Loucy (cell line): ENCODE measurements around the gene GLIPR2.
A peak's percentile ranks its signal among the peaks of the same experiment; 100 is the strongest.

ENCODE experiments used
- H2AFZ ChIP-seq: fragments of 200-600 bp; sonication (generic); 2 replicates; pipeline ENCODE4 v1.6.0; 2016; ENCODE audit warnings: antibody characterized with exemption, mild to moderate bottlenecking, low read length, moderate library complexity
- H3F3A ChIP-seq: fragments of 200-600 bp; 2 replicates; pipeline ENCODE4 v1.6.0; 2016; ENCODE audit warnings: antibody characterized with exemption, low read depth, mild to moderate bottlenecking
- H3K27me3 ChIP-seq: fragments of 200-600 bp; sonication (generic); 2 replicates; pipeline ENCODE4 v1.6.1; 2014; ENCODE audit warnings: low read length, mild to moderate bottlenecking; ENCODE audit not compliant: insufficient read depth, poor library complexity, severe bottlenecking
- H3K36me3 ChIP-seq: fragments of 200-600 bp; sonication (generic); 2 replicates; pipeline ENCODE4 v1.6.1; 2016; ENCODE audit warnings: low read length; ENCODE audit not compliant: insufficient read depth
- H3K4me1 ChIP-seq: fragments of 200-600 bp; sonication (generic); 2 replicates; pipeline ENCODE4 v1.5.1; 2014; ENCODE audit warnings: low read length, mild to moderate bottlenecking; ENCODE audit not compliant: insufficient read depth, poor library complexity, severe bottlenecking
- H3K4me2 ChIP-seq: fragments of 200-600 bp; sonication (generic); 2 replicates; pipeline ENCODE4 v1.6.0; 2014; ENCODE audit warnings: antibody characterized with exemption, low read length, low read depth, mild to moderate bottlenecking; ENCODE audit not compliant: poor library complexity, severe bottlenecking
- H3K4me3 ChIP-seq: fragments of 200-600 bp; sonication (generic); 2 replicates; pipeline ENCODE4 v1.5.1; 2014; ENCODE audit warnings: low read length, mild to moderate bottlenecking, mixed read lengths; ENCODE audit not compliant: poor library complexity, severe bottlenecking
- H3K79me2 ChIP-seq: fragments of 200-600 bp; sonication (generic); 2 replicates; pipeline ENCODE4 v1.6.1; 2014; ENCODE audit warnings: low read length; ENCODE audit not compliant: insufficient read depth
- H3K9ac ChIP-seq: fragments of 200-600 bp; sonication (generic); 2 replicates; pipeline ENCODE4 v1.6.0; 2014; ENCODE audit warnings: mild to moderate bottlenecking, low read depth, low read length, moderate library complexity; ENCODE audit not compliant: poor library complexity, severe bottlenecking
- H3K9me2 ChIP-seq: fragments of 200-600 bp; sonication (generic); replicated peaks from 2 replicates; pipeline ENCODE4 v1.6.1; 2016; ENCODE audit warnings: low read depth, low read length, mixed read lengths
- H3K9me3 ChIP-seq: fragments of 200-600 bp; sonication (generic); 2 replicates; pipeline ENCODE4 v1.6.1; 2014; ENCODE audit warnings: mild to moderate bottlenecking, antibody characterized with exemption, low read length, low read depth; ENCODE audit not compliant: insufficient read depth
- H4K20me1 ChIP-seq: fragments of 200-600 bp; sonication (generic); 2 replicates; pipeline ENCODE4 v1.6.0; 2014; ENCODE audit warnings: antibody characterized with exemption, low read length, mild to moderate bottlenecking; ENCODE audit not compliant: insufficient read depth, poor library complexity, severe bottlenecking
- EZH2phosphoT487 ChIP-seq: fragments of 200-600 bp; IDR thresholded peaks from 2 replicates; pipeline ENCODE4 v1.6.1; 2018; ENCODE audit warnings: antibody characterized with exemption, mild to moderate bottlenecking, moderate library complexity, borderline replicate concordance
- TF ChIP-seq, protein P1 (sequence below): fragments of 200-600 bp; sonication (generic); conservative IDR thresholded peaks from 2 replicates; pipeline ENCODE4 v1.5.1; 2014; ENCODE audit warnings: mild to moderate bottlenecking, antibody characterized with exemption, low read length

GLIPR2 gene

GRCh38 chr9:36142510-36143244 is 6.1 kb downstream of the GLIPR2 start:
- H3K4me1 ChIP-seq = peaks cover 76% of the 10 kb centered on the region
- H3K9me3 ChIP-seq = no peaks in the 10 kb centered on the region
- peak overlapping the region; percentile 79 for H3K9ac ChIP-seq
- no peaks in the 10 kb centered on the region for H3K9me2 ChIP-seq
- peak overlapping the region; percentile 72 for H3K4me3 ChIP-seq
- H4K20me1 ChIP-seq = peaks cover 3% of the 10 kb centered on the region
- H3K4me2 ChIP-seq = peak overlapping the region; percentile 90
- peaks cover 65% of the 10 kb centered on the region for H3K79me2 ChIP-seq
- H3K27me3 ChIP-seq = no peaks in the 10 kb centered on the region
- TF ChIP-seq, protein P1, sequence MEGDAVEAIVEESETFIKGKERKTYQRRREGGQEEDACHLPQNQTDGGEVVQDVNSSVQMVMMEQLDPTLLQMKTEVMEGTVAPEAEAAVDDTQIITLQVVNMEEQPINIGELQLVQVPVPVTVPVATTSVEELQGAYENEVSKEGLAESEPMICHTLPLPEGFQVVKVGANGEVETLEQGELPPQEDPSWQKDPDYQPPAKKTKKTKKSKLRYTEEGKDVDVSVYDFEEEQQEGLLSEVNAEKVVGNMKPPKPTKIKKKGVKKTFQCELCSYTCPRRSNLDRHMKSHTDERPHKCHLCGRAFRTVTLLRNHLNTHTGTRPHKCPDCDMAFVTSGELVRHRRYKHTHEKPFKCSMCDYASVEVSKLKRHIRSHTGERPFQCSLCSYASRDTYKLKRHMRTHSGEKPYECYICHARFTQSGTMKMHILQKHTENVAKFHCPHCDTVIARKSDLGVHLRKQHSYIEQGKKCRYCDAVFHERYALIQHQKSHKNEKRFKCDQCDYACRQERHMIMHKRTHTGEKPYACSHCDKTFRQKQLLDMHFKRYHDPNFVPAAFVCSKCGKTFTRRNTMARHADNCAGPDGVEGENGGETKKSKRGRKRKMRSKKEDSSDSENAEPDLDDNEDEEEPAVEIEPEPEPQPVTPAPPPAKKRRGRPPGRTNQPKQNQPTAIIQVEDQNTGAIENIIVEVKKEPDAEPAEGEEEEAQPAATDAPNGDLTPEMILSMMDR = no peak
- TF ChIP-seq EZH2phosphoT487 = no peak
- no peaks in the 10 kb centered on the region for H3K36me3 ChIP-seq
- no peaks in the 10 kb centered on the region for H3F3A ChIP-seq
- no peak overlapping the region for H2AFZ ChIP-seq

DNA sequence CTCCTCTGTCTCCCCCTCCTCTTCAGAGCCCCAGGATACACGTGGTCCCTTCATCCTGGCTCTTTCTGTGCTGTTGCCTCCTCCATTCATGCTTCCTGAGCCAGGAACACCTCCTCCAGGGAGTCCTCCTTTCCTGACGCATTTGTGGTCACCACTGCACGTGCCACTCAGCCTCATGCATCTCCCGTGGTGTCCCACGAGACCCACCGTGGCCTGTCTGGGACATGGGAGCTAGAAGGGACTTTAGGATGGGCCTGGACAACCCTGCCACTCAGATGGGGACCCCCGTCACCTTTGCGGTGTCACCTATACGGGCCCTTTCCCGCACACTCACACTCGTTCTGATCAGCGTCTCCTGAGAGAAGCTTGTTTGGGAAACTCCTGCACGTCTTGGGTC is 6.7 kb downstream of the GLIPR2 start:
- Histone ChIP-seq H3K9me3 (no peaks in the 10 kb centered on the region), H3K79me2 (peaks cover 59% of the 10 kb centered on the region), H3K4me1 (peaks cover 74% of the 10 kb centered on the region), H3K36me3 (no peaks in the 10 kb centered on the region), H3K9me2 (no peaks in the 10 kb centered on the region), H3K27me3 (no peaks in the 10 kb centered on the region), H3F3A (no peaks in the 10 kb centered on the region), H3K4me3 (peak overlapping the region; percentile 72), H3K9ac (peak overlapping the region; percentile 79), H2AFZ (no peak overlapping the region), H3K4me2 (peak overlapping the region; percentile 90), H4K20me1 (no peaks in the 10 kb centered on the region)
- no peak for TF ChIP-seq EZH2phosphoT487

- Histone ChIP-seq H3K4me2 (peak overlapping the region; percentile 90), H4K20me1 (no peaks in the 10 kb centered on the region), H3K4me1 (peaks cover 69% of the 10 kb centered on the region), H3K27me3 (no peaks in the 10 kb centered on the region), H3F3A (no peaks in the 10 kb centered on the region), H3K9ac (peak overlapping the region; percentile 79), H3K79me2 (peaks cover 46% of the 10 kb centered on the region), H3K9me3 (no peaks in the 10 kb centered on the region), H3K36me3 (no peaks in the 10 kb centered on the region), H3K4me3 (peak overlapping the region; percentile 72), H3K9me2 (no peaks in the 10 kb centered on the region), H2AFZ (no peak overlapping the region)
- TF ChIP-seq EZH2phosphoT487 = no peak
- TF ChIP-seq, protein P1 = no peak
These were observed 8.0 kb downstream of the GLIPR2 start for GRCh38 chr9:36144309-36145232.
